Fibroblast of lung (primary cell): ENCODE results near the gene AFMID. TPM values are rescaled to one million over a fixed set of nuclear protein-coding genes. Genes with fewer than 3 reads are reported as not detected.
"Not testable (repeated sequence)": the region's sequence is repeated elsewhere in the genome, so short reads cannot be mapped to it uniquely, and the experiment has no call there.

Experiments
- DNase-seq, 2 donors: peaks; one replicate each; pipeline versions ENCODE4 v3.0.0 to v3.0.0-alpha.2; 2010; ENCODE audit warnings: low read depth in 2 of 2
- H2AFZ ChIP-seq: 2 replicates; pipeline ENCODE4 v1.5.1; 2012; ENCODE audit warnings: low read length, control low read depth, inconsistent platforms
- H3K27ac ChIP-seq: 2 replicates; pipeline ENCODE4 v1.5.1; 2011; ENCODE audit warnings: low read length, control low read depth; ENCODE audit not compliant: insufficient read depth
- H3K27me3 ChIP-seq: 2 replicates; pipeline ENCODE4 v1.5.1; 2011; ENCODE audit warnings: mild to moderate bottlenecking, low read length; ENCODE audit not compliant: control insufficient read depth, insufficient read depth
- H3K36me3 ChIP-seq: 2 replicates; pipeline ENCODE4 v1.5.1; 2011; ENCODE audit warnings: low read length; ENCODE audit not compliant: control insufficient read depth, insufficient read depth
- H3K4me1 ChIP-seq: 2 replicates; pipeline ENCODE4 v1.5.1; 2011; ENCODE audit warnings: low read length; ENCODE audit not compliant: control insufficient read depth, insufficient read depth; ENCODE audit errors: extremely low read depth
- H3K4me2 ChIP-seq: 2 replicates; pipeline ENCODE4 v1.5.1; 2011; ENCODE audit warnings: low read length, control low read depth; ENCODE audit not compliant: insufficient read depth; ENCODE audit errors: extremely low read depth
- H3K4me3 ChIP-seq, 4 experiments: fragments of 200-600 bp in 1 of 4; sonication (generic) in 1 of 4; replicated peaks in 1 of 4; 2 replicates each; pipeline ENCODE4 v1.5.1; 2011 to 2016; ENCODE audit warnings: low read length in 4 of 4, low read depth in 3 of 4, mild to moderate bottlenecking in 3 of 4, control low read depth in 2 of 4, inconsistent platforms in 1 of 4, mixed read lengths in 1 of 4; ENCODE audit not compliant: insufficient read depth in 1 of 4; ENCODE audit errors: control extremely low read depth in 1 of 4
- H3K79me2 ChIP-seq: 2 replicates; pipeline ENCODE4 v1.5.1; 2012; ENCODE audit warnings: mild to moderate bottlenecking, low read length, inconsistent platforms; ENCODE audit not compliant: control insufficient read depth, insufficient read depth
- H3K9ac ChIP-seq: 2 replicates; pipeline ENCODE4 v1.5.1; 2011; ENCODE audit warnings: mild to moderate bottlenecking, low read length, control low read depth; ENCODE audit not compliant: insufficient read depth
- H3K9me3 ChIP-seq: 2 replicates; pipeline ENCODE4 v1.5.1; 2012; ENCODE audit warnings: low read depth, low read length; ENCODE audit not compliant: control insufficient read depth, insufficient read depth
- H4K20me1 ChIP-seq: 2 replicates; pipeline ENCODE4 v1.5.1; 2011; ENCODE audit warnings: low read length; ENCODE audit not compliant: control insufficient read depth, insufficient read depth; ENCODE audit errors: extremely low read depth
- CTCF ChIP-seq, 2 donors: IDR thresholded peaks in 1 of 2; conservative IDR thresholded peaks in 1 of 2; 1 replicate in 1 of 2; 2 replicates in 1 of 2; pipeline ENCODE4 v1.5.1; 2011 to 2012; ENCODE audit warnings: low read length in 2 of 2, control low read depth in 1 of 2, inconsistent platforms in 1 of 2, low read depth in 1 of 2, mild to moderate bottlenecking in 1 of 2
- EZH2 ChIP-seq: IDR thresholded peaks from 2 replicates; pipeline ENCODE4 v1.5.1; 2012; ENCODE audit warnings: low read length, control low read depth, mild to moderate bottlenecking; ENCODE audit errors: missing control alignments
- polyA plus RNA-seq, 2 donors: library from polyadenylated mRNA; depleted of rRNA in 1 of 2; stranded (reverse) in 1 of 2; unstranded in 1 of 2; fragments of >200 nt; gene quantifications; 2 replicates each; pipeline ENCODE4 v1.2.1, GENCODE V29; 2011 to 2012; ENCODE audit warnings: missing spikeins in 1 of 2
- total RNA-seq: library from RNA; depleted of rRNA; stranded (reverse); fragments of >200 nt; gene quantifications from 2 replicates; pipeline ENCODE4 v1.2.1, GENCODE V29; 2014

AFMID gene
- total and polyA plus RNA-seq, 2 donors (not counting 1 experiment from before 2014, with no cell fraction given): 28.1 to 29.2 TPM

- TF ChIP-seq EZH2: no peak
- no peak for TF ChIP-seq CTCF (conservative IDR thresholded peaks at IDR 0.05 in 1 of 2, IDR thresholded peaks at IDR 0.05 in 1 of 2; ENCODE audit: low read depth in 1 of 2, low read length in 2 of 2)
Measured at GRCh38 chr17:78170692-78171590, 16.2 kb upstream of the AFMID start.

DNA sequence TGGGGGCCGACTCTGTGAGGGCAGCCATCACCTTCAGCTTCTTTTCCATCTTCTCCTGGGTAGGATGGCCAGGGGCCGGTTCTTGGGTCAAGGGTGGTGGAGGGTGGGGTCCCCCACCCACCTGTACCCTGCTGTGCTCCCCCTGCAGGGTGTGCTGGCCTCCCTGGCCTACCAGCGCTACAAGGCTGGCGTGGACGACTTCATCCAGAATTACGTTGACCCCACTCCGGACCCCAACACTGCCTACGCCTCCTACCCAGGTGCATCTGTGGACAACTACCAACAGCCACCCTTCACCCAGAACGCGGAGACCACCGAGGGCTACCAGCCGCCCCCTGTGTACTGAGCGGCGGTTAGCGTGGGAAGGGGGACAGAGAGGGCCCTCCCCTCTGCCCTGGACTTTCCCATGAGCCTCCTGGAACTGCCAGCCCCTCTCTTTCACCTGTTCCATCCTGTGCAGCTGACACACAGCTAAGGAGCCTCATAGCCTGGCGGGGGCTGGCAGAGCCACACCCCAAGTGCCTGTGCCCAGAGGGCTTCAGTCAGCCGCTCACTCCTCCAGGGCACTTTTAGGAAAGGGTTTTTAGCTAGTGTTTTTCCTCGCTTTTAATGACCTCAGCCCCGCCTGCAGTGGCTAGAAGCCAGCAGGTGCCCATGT lies 15.4 kb upstream of the AFMID start:
- H3K27ac ChIP-seq, H3K9ac ChIP-seq, H3K36me3 ChIP-seq, H3K9me3 ChIP-seq, H3K4me2 ChIP-seq, H3K4me3 ChIP-seq, H2AFZ ChIP-seq, DNase-seq, H3K79me2 ChIP-seq, H3K27me3 ChIP-seq, H3K4me1 ChIP-seq, H4K20me1 ChIP-seq: not testable (repeated sequence)

More at GRCh38 chr17:78170692-78171590, 16.2 kb upstream of the AFMID start:
- H4K20me1 ChIP-seq: no peaks in the 10 kb centered on the region
- H3K4me1 ChIP-seq: peaks cover 8% of the 10 kb centered on the region
- no peak overlapping the region for H3K9ac ChIP-seq
- H3K36me3 ChIP-seq: peaks cover 3% of the 10 kb centered on the region
- H3K79me2 ChIP-seq: no peaks in the 10 kb centered on the region
- H3K4me3 ChIP-seq: no peak overlapping the region
- DNase-seq: no peak
- no peaks in the 10 kb centered on the region for H3K9me3 ChIP-seq
- H3K27me3 ChIP-seq: no peaks in the 10 kb centered on the region
- H3K4me2 ChIP-seq: no peak overlapping the region
- no peak overlapping the region for H3K27ac ChIP-seq
- no peak overlapping the region for H2AFZ ChIP-seq

- TF ChIP-seq CTCF (conservative IDR thresholded peaks at IDR 0.05 in 1 of 2, IDR thresholded peaks at IDR 0.05 in 1 of 2; ENCODE audit: low read depth in 1 of 2, low read length in 2 of 2) (no peak), EZH2 (no peak)
Measured at GRCh38 chr17:78172249-78173051, 14.7 kb upstream of the AFMID start.

More at GRCh38 chr17:78172249-78173051, 14.7 kb upstream of the AFMID start:
- H3K4me1 ChIP-seq: peaks cover 8% of the 10 kb centered on the region
- no peak overlapping the region for H3K27ac ChIP-seq
- peak overlapping the region; percentile 15 for H3K4me2 ChIP-seq
- H3K79me2 ChIP-seq: no peaks in the 10 kb centered on the region
- H3K27me3 ChIP-seq: no peaks in the 10 kb centered on the region
- H4K20me1 ChIP-seq: no peaks in the 10 kb centered on the region
- no peaks in the 10 kb centered on the region for H3K9me3 ChIP-seq
- no peak overlapping the region for H3K9ac ChIP-seq
- H3K36me3 ChIP-seq: peaks cover 3% of the 10 kb centered on the region
- H3K4me3 ChIP-seq: no peak overlapping the region
- no peak for DNase-seq
- H2AFZ ChIP-seq: no peak overlapping the region
